ENCODE measurements around the gene ACBD3.

Gene ACBD3

DNA sequence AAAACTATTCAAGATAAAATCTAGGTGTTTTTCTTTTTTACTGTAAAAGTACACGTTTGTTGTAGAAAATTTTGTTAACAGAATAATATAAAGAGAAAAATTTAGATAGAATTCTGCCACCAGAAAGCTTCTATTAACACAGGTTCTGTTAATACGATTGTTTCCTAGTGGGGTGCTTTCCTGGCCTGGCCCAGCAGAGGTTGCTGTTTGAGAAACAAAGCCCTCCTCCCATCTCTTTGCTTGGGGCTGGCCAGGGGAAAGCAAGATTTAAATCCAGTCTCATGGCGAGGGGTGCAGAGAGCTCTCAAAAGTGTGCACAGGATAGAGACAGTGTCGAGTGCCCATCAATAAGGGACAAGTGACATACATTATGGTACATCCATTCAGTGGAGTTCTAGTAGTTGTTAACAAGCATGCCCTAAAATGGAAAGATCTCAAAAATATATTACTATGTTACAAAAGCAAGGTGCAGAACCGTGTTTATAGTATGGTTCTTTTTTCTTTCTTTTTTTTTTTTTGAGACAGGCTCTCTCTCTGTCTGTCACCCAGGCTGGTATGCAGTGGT, 14.6 kb upstream of the ACBD3 start:
- no peak for DNase-seq (ENCODE audit: low read depth in 2 of 2)

DNA sequence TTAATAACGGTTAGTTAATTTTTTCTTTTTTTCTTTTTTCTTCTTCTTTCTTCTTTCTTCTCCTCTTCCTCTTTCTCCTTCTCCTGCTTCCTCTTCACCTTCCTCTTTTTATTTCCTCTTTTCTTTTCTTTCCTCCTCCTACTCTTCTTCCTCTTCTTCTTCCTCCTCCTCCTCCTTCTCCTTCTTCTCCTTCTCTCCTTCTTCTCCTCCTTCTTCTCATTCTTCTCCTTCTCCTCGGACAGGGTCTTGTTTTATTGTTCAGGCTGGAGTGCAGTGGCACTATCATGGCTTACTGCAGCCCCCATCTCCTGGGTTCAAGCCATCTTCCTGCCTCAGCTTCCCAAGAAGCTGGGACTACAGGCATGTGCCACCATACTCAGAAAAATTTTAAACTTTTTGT, 13.4 kb upstream of the ACBD3 start:
- DNase-seq (ENCODE audit: low read depth in 2 of 2) = no peak

DNA sequence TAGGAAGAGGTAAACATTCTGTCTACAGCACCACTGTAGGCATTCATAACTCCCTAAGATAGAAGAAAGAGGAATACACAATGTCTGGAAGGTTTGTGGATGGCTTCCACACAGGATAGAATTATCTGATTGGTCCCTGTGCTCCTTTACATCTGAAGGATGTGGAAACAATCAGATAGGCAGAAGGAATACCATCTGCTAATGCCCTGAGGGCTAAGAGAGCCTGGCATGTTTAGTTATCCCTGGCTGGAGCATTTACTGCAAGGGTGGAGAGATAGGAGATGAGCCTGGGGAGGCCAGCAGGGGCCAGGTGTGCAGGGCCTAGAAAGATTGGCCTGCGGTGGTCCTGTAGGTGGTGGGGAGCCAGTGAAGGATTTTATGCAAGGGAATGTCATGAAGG, 8.6 kb upstream of the ACBD3 start:
- DNase-seq (ENCODE audit: low read depth in 2 of 2) = no peak

DNA sequence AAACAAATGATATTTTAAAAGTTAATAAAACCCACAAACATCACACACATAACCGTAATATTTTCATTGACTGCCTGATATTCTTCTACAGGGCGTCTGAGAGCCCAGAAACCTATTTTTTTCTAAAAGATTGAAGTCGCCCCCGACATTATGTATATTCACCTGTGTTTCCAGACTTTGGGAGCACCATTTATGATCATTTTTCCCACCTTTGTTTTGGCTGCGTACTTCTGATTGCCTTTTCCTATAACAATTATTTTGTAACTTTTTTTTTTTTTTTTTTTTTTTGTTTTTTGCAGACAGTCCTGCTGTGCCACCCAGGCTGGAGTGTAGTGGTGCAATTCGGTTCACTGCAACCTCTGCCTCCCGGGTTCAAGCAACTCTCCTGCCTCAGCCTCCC, 839 bp upstream of the ACBD3 start:
- no peak for DNase-seq (ENCODE audit: low read depth in 2 of 2)

GRCh38 chr1:226187019-226187322, 430 bp upstream of the ACBD3 start:
- no peak for DNase-seq (ENCODE audit: low read depth in 2 of 2)

GRCh38 chr1:226185141-226186036, 1.2 kb downstream of the ACBD3 start:
- DNase-seq (ENCODE audit: low read depth in 2 of 2) = no peak

GRCh38 chr1:226181996-226182714, 4.4 kb downstream of the ACBD3 start:
- no peak for DNase-seq (ENCODE audit: low read depth in 2 of 2)

DNA sequence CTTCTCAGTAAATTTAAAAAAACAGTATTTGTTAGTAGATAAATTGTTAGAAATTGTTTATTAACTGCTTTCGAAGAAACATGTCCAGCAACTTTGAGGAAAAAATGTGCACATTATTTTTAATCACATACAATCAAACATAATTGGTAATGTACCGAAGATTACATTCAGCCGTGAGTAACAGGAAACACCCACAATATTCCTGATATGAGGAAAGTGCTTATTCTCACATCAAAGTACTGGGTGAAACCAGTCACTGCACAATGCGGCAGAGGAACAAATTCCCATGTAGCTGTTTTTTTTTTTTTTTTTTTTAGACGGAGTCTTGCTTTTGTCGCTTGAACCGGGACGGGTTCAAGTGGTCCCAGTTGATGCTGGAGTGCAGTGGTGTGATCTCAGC, 9.7 kb downstream of the ACBD3 start:
- DNase-seq (ENCODE audit: low read depth in 2 of 2) = no peak

GRCh38 chr1:226172589-226172988, 14.0 kb downstream of the ACBD3 start:
- no peak for DNase-seq (ENCODE audit: low read depth in 2 of 2)

DNA sequence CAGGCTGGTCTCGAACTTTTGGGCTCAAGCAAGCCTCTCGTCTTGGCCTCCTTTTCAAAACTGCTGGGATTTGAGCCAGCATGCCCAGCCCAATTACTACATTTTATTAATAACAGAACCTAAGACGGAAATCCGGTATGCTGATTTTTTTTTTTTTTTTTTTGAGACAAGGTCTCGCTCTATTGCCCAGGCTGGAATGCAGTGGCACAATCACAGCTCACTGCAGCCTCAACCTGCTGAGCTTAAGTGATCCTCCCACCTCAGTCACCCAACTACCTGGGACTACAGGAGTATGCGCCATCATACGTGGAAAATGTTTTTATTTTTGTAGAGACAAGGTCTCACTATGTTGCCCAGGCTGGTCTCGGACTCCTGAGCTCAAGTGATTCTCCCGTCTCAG, 20.2 kb downstream of the ACBD3 start:
- DNase-seq (ENCODE audit: low read depth in 2 of 2) = no peak

GRCh38 chr1:226164154-226164553, 22.4 kb downstream of the ACBD3 start:
- DNase-seq (ENCODE audit: low read depth in 2 of 2) = no peak

DNA sequence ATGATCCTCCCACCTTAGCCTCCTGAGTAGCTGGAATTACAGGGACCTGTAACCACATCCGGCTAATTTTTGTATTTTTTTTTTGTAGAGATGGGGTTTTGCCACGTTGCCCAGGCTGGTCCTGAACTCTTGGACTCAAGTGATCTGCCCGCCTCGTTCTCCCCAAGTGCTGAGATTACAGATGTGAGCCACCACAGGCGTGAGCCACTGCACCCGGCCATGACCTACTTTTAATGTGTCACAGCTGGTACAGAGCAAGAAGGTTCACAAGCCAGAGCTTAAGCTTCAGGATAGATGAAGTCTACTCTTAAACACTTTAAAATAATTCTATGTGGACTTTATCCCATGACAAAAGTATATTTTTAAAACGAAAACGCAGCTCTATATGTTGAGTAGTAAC, 23.6 kb downstream of the ACBD3 start:
- DNase-seq (ENCODE audit: low read depth in 2 of 2) = no peak

- DNase-seq (ENCODE audit: low read depth in 2 of 2) = no peak
These were observed 27.6 kb downstream of the ACBD3 start for GRCh38 chr1:226158983-226159382.

DNA sequence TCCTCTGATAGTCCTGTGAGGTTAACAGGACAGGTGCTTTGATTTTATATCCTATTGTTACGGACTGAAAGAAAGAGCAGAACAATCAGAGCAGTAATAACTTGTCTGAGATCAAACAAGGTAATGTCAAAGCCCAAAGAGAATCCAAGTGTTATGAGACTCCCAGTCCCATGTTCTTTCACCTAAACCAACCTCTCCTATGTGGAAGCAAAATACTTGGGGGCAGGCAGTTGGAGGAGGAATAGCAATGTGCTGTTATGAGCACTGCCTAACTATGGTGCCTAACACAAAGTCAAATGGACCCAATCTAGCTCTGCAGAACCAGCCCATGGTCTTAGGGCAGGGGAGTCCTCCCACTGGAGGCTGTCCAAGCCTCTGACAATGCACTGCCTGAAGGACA, 28.1 kb downstream of the ACBD3 start:
- DNase-seq (ENCODE audit: low read depth in 2 of 2) = no peak

GRCh38 chr1:226157761-226158316, 28.7 kb downstream of the ACBD3 start:
- no peak for DNase-seq (ENCODE audit: low read depth in 2 of 2)

- no peak for DNase-seq (ENCODE audit: low read depth in 2 of 2)
These were observed 31.9 kb downstream of the ACBD3 start for GRCh38 chr1:226154593-226154992.

DNA sequence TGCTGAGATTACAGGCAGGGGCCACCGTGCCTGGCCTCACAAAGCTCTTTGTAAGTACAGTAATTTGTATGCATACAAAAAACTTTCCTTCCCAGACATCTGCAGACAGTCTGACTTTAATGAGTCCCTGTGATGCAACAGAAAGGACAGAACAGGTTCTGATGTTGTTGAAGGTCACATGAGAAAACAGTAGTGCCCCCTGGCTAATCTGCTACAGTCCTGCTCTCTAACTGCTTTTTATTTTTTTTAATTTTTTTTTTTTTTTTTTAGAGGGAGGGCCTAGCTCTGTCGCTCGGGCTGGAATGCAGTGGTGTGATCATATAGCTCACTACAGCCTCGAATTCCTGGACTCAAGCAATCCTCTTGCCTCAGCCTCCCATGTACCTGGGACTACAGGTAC, 36.7 kb downstream of the ACBD3 start:
- no peak for DNase-seq (ENCODE audit: low read depth in 2 of 2)

DNA sequence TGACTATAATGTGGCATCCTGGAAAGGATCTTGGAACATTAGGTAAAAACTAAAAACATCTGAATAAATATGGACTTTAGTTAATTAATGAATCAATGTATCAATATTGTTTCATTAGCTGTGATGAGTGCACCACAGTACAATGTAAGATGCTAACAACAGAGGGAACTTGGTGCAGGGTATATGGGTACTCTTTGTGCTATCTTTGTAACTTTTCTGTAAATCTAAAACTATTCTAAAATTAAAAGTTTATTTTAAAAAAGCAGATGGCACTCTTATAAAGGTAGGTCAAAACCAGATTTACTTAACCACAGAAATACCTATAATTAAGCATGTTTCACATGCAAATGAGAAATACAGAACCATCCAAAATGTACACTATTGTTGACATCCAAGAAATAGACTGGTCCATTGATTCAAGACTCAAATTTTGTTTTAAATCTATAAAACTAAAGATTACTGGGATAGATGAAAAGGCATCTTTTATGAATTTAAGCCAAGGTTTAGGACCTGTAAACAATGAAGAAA, 38.4 kb downstream of the ACBD3 start:
- no peak for DNase-seq (ENCODE audit: low read depth in 2 of 2)

DNA sequence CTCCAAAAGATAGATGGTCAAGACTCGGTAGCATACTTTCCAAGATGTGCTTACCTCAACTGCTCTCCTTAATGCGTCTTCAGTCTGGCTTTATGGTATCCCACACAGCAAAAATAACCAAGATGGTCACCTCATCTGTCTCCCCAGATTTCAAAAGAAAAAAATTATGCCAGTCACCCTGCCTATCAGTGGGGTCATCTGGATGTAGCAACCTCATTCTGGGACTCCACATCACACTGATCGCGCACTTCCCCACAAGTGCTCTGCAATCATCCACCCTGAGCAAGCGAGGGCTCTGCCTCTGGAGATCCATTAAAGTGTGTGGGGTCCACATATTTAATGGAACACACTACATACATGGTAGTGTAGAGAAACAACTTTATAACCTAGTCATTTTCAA, 42.5 kb downstream of the ACBD3 start:
- DNase-seq (ENCODE audit: low read depth in 2 of 2) = no peak

DNA sequence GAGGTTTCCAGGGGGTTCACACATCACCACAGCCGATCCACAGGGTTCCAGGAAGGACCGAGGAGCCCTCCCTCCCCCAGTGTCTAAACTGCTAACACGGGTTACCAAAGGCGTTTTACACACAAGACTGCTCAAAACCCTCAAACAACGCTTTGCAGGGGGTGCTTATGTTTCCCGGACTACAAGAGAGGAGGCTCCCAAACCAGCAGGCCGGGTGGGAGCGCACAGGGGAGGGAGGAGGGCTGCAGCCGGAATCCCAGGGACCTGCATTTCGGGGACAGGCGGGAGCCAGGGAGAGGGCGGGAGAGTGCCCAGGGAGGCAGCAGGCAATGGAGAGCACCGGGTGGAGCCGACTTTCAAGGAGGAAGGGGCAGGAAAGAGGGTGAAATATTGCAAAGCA, 50.8 kb downstream of the ACBD3 start:
- DNase-seq (ENCODE audit: low read depth in 2 of 2) = no peak

DNA sequence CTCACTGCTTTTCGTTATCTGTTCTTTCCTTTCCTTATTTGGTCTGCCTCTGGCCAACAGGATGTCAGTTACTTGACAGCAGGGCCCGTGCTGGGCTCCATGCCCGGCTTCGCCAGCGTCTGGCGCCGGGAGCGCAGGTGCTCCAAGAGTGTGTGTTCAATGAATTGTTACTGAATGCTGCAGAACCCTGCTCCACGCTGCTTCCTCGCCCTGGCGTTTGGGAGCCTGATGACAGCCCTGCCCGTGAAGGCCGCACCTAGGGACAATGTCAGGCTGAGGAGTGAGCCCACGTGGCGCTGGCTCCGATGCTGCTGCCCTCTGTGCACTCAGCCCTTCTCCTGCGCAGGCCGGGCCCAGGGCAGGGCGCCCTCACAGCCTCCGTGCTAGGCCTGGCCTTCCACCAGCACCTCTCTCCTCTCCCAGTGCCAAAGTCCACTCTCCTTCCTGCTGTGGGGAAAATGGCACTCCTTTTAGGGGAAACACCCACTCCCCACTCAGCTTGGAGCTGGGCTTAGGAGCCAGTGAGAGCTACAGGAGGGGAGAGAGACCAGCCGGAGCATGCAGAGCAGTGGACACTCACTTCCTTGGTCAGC, 51.4 kb downstream of the ACBD3 start:
- DNase-seq (ENCODE audit: low read depth in 2 of 2) = no peak

Data from stimulated activated CD8-positive, alpha-beta memory T cell treated with anti-CD3 and anti-CD28 coated beads, Interleukin-2, amount 100 ng/mL, for 1 hour (primary cell).